Body of pancreas (tissue), 4 donors: ENCODE data around the gene GNB2.

Experiments used
- CTCF ChIP-seq, 7 experiments: fragments of 450-650 bp in 4 of 7; fragments of 200-600 bp in 3 of 7; sonication (generic) in 3 of 7; IDR thresholded peaks; one replicate each; pipeline ENCODE4 v1.5.1; 2016 to 2019; ENCODE audit warnings: antibody characterized with exemption in 7 of 7
- POLR2A ChIP-seq, 3 donors: fragments of 450-650 bp; IDR thresholded peaks; one replicate each; pipeline ENCODE4 v1.6.1; 2016; ENCODE audit warnings: antibody characterized with exemption in 3 of 3, mild to moderate bottlenecking in 2 of 3

DNA sequence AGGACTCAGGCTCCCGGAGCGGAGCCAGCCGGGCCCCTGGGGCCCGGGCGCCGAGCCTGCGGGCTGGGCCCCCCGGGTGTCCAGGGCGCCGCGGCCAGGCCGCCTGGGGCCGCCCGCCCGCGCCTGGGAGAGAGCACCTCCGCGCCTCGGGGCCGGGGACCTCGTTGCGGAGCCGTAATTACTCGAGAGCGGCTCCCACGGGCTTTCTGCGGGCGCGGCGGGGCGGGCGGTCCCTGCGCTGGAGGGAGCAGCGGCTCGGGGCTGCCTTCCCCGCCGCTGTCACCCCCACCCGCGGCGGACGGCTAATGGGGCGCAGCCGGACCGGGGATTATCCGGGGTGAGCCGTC, 1.5 kb downstream of the GNB2 start:
- TF ChIP-seq CTCF (IDR thresholded peaks at IDR 0.05) (no peak), POLR2A (IDR thresholded peaks at IDR 0.05) (no peak)
